ENCODE measurements around the gene KIF13A.
"Not testable (repeated sequence)": the region's sequence is repeated elsewhere in the genome, so short reads cannot be mapped to it uniquely, and the experiment has no call there.

The KIF13A gene

DNA sequence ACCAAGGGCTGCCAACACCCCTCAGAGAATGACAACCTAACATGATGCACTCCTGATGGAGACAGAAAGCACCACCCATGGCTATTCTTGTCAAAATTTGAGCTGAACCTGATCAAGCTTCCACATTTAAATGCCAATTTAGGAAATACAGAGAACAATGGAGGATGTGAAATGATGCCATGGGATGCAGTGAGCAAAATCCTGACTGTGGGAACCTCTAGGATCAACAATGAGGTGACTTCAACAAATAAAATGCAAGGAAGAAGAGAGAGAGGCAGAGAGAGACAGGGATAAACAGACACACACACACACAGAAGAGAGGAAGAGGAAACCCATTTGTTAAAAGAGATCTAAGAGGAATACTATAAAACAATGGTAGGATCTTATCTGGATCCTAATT, 161.1 kb downstream of the KIF13A start:
- Histone ChIP-seq H3K4me1 (ENCODE audit: control insufficient read depth, insufficient read depth, low read length, poor library complexity, severe bottlenecking) (no peaks in the 10 kb centered on the region), H3K36me3 (ENCODE audit: control insufficient read depth, insufficient read depth, low read length) (peaks cover 62% of the 10 kb centered on the region), H3K27ac (ENCODE audit: low read depth, low read length, severe bottlenecking) (peak overlapping the region; percentile 48), H3K9me3 (ENCODE audit: control insufficient read depth, low read length) (no peaks in the 10 kb centered on the region), H3K4me3 (ENCODE audit: extremely low read depth, insufficient read depth, low read length, poor library complexity, severe bottlenecking) (no peak overlapping the region)

DNA sequence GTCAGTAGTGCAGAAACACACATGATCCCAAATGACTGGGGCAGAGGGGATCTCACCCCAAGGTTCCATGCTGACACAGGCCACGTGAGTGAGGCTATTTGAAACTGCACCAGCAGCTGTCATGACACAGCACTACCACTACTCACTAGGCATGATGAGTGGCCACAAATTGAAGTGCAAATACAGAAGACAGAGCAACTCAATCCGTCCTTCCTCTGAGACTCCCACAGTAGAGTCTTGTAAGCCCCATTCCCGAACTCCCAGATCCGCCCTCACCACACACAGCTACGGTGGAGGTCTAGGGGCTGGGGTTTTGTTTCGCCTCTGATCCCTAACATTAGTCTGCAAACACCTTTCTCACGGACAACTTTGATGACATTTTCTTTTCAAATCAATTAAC, 167.4 kb downstream of the KIF13A start:
- H3K4me1 ChIP-seq (ENCODE audit: control insufficient read depth, insufficient read depth, low read length, poor library complexity, severe bottlenecking) = no peaks in the 10 kb centered on the region
- H3K27ac ChIP-seq (ENCODE audit: low read depth, low read length, severe bottlenecking) = no peak overlapping the region
- 82 to 93% methylated on average over 3 of the region's 7 CpGs for WGBS, 2 experiments (ENCODE audit: insufficient coverage in 2 of 2)
- H3K4me3 ChIP-seq (ENCODE audit: extremely low read depth, insufficient read depth, low read length, poor library complexity, severe bottlenecking) = no peak overlapping the region
- peaks cover 18% of the 10 kb centered on the region for H3K36me3 ChIP-seq (ENCODE audit: control insufficient read depth, insufficient read depth, low read length)
- no peaks in the 10 kb centered on the region for H3K9me3 ChIP-seq (ENCODE audit: control insufficient read depth, low read length)

- no peak overlapping the region for H3K4me3 ChIP-seq (ENCODE audit: extremely low read depth, insufficient read depth, low read length, poor library complexity, severe bottlenecking)
- no peak overlapping the region for H3K27ac ChIP-seq (ENCODE audit: low read depth, low read length, severe bottlenecking)
- H3K4me1 ChIP-seq (ENCODE audit: control insufficient read depth, insufficient read depth, low read length, poor library complexity, severe bottlenecking) = no peaks in the 10 kb centered on the region
- H3K36me3 ChIP-seq (ENCODE audit: control insufficient read depth, insufficient read depth, low read length) = peaks cover 25% of the 10 kb centered on the region
- WGBS, 2 experiments (ENCODE audit: insufficient coverage in 2 of 2) = 100% methylated on average over 1 of the region's 1 CpG; no CpG with 5 or more reads in 1 of the 2 experiments
- H3K9me3 ChIP-seq (ENCODE audit: control insufficient read depth, low read length) = no peaks in the 10 kb centered on the region
Observed at GRCh38 chr6:17817763-17818162, 169.7 kb downstream of the KIF13A start.

- Histone ChIP-seq H3K4me1 (ENCODE audit: control insufficient read depth, insufficient read depth, low read length, poor library complexity, severe bottlenecking) (no peaks in the 10 kb centered on the region), H3K36me3 (ENCODE audit: control insufficient read depth, insufficient read depth, low read length) (peaks cover 27% of the 10 kb centered on the region), H3K4me3 (ENCODE audit: extremely low read depth, insufficient read depth, low read length, poor library complexity, severe bottlenecking) (no peak overlapping the region), H3K27ac (ENCODE audit: low read depth, low read length, severe bottlenecking) (no peak overlapping the region), H3K9me3 (ENCODE audit: control insufficient read depth, low read length) (no peaks in the 10 kb centered on the region)
- WGBS, 2 experiments (ENCODE audit: insufficient coverage in 2 of 2) = 88 to 95% methylated on average over 11 of the region's 14 CpGs
Observed at GRCh38 chr6:17816921-17817611, 170.4 kb downstream of the KIF13A start.

DNA sequence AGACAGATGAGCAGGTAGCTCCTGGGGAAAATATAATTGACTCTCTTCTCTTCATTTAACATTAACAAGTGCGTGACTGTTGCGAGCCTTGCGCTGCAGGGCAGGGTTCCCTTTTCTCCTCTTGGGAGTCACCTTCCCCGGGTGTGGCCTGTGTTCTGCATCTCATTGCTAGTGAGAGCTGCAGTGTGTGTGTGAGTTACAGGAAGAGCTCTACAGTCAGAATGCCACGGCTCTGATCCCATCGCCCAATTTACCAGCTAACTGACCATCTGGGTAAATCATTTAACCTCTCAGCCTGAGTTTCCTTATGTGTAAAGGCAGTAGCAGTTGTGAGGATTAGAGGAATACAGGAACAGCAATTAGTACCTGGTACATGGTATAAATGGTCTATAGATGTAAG, 173.9 kb downstream of the KIF13A start:
- no peaks in the 10 kb centered on the region for H3K4me1 ChIP-seq (ENCODE audit: control insufficient read depth, insufficient read depth, low read length, poor library complexity, severe bottlenecking)
- WGBS, 2 experiments (ENCODE audit: insufficient coverage in 2 of 2) = 96 to 100% methylated on average over 3 to 4 of the region's 6 CpGs
- H3K27ac ChIP-seq (ENCODE audit: low read depth, low read length, severe bottlenecking) = no peak overlapping the region
- no peak overlapping the region for H3K4me3 ChIP-seq (ENCODE audit: extremely low read depth, insufficient read depth, low read length, poor library complexity, severe bottlenecking)
- H3K36me3 ChIP-seq (ENCODE audit: control insufficient read depth, insufficient read depth, low read length) = peaks cover 31% of the 10 kb centered on the region
- H3K9me3 ChIP-seq (ENCODE audit: control insufficient read depth, low read length) = no peaks in the 10 kb centered on the region

DNA sequence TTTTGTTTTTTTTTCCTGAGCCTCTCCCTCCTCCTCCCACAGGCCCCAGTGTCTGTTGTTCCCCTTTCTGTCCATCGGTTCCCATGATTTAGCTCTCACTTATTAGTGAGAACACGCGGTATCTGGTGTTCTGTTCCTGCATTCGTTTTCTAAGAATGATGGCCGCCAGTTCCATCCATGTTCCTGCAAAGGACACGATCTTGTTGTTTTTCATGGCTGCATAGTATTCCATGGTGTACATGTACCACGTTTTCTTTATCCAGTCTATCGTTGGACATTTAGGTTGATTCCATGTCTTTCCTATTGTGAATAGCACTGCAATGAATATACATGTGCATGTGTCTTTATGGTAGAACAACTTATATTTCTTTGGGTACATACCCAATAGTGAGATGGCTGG, 175.1 kb downstream of the KIF13A start:
- Histone ChIP-seq H3K9me3 (ENCODE audit: control insufficient read depth, low read length) (peaks cover 4% of the 10 kb centered on the region), H3K36me3 (ENCODE audit: control insufficient read depth, insufficient read depth, low read length) (peaks cover 43% of the 10 kb centered on the region), H3K4me3 (ENCODE audit: extremely low read depth, insufficient read depth, low read length, poor library complexity, severe bottlenecking) (no peak overlapping the region), H3K4me1 (ENCODE audit: control insufficient read depth, insufficient read depth, low read length, poor library complexity, severe bottlenecking) (no peaks in the 10 kb centered on the region), H3K27ac (ENCODE audit: low read depth, low read length, severe bottlenecking) (no peak overlapping the region)
- WGBS, 2 experiments (ENCODE audit: insufficient coverage in 2 of 2) = 90 to 94% methylated on average over 7 to 8 of the region's 8 CpGs

DNA sequence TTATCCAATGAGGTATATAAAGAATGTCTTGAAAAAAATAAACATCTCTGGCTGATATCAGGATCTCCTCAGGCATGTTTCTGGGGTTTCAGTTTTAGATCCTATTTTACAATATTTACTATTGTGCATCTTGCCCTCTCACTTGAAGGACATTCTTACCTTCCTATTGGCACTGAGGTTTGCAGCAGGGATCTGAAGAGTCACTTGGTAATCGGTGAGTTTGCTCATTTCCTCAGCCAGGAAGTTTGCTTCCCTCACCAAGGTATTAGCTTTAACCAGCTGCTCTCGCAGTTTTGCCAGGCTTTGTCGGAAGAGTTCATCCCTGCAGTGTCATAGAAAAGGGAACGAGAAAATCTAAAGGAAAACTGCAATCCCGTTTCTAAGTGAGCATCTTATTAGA, 178.8 kb downstream of the KIF13A start:
- Histone ChIP-seq H3K9me3 (ENCODE audit: control insufficient read depth, low read length) (peaks cover 7% of the 10 kb centered on the region), H3K4me1 (ENCODE audit: control insufficient read depth, insufficient read depth, low read length, poor library complexity, severe bottlenecking) (no peaks in the 10 kb centered on the region), H3K27ac (ENCODE audit: low read depth, low read length, severe bottlenecking) (no peak overlapping the region), H3K36me3 (ENCODE audit: control insufficient read depth, insufficient read depth, low read length) (peaks cover 48% of the 10 kb centered on the region), H3K4me3 (ENCODE audit: extremely low read depth, insufficient read depth, low read length, poor library complexity, severe bottlenecking) (no peak overlapping the region)
- 94% methylated on average over 5 of the region's 5 CpGs for WGBS, 2 experiments (ENCODE audit: insufficient coverage in 2 of 2)

- not testable (repeated sequence) for H3K27ac ChIP-seq (ENCODE audit: low read depth, low read length, severe bottlenecking); H3K4me1 ChIP-seq (ENCODE audit: control insufficient read depth, insufficient read depth, low read length, poor library complexity, severe bottlenecking); H3K4me3 ChIP-seq (ENCODE audit: extremely low read depth, insufficient read depth, low read length, poor library complexity, severe bottlenecking); H3K9me3 ChIP-seq (ENCODE audit: control insufficient read depth, low read length)
- H3K36me3 ChIP-seq (ENCODE audit: control insufficient read depth, insufficient read depth, low read length) = peaks cover 49% of the 10 kb centered on the region
- WGBS, 2 experiments (ENCODE audit: insufficient coverage in 2 of 2) = no CpG with 5 or more reads among the region's 5 CpGs
Observed at GRCh38 chr6:17807431-17807830, 180.0 kb downstream of the KIF13A start.

GRCh38 chr6:17803409-17803808, 184.0 kb downstream of the KIF13A start:
- Histone ChIP-seq H3K9me3 (ENCODE audit: control insufficient read depth, low read length) (peaks cover 7% of the 10 kb centered on the region), H3K27ac (ENCODE audit: low read depth, low read length, severe bottlenecking) (no peak overlapping the region), H3K4me3 (ENCODE audit: extremely low read depth, insufficient read depth, low read length, poor library complexity, severe bottlenecking) (no peak overlapping the region), H3K4me1 (ENCODE audit: control insufficient read depth, insufficient read depth, low read length, poor library complexity, severe bottlenecking) (no peaks in the 10 kb centered on the region), H3K36me3 (ENCODE audit: control insufficient read depth, insufficient read depth, low read length) (peaks cover 70% of the 10 kb centered on the region)
- WGBS, 2 experiments (ENCODE audit: insufficient coverage in 2 of 2) = 100% methylated on average over 2 of the region's 5 CpGs; no CpG with 5 or more reads in 1 of the 2 experiments

GRCh38 chr6:17798477-17799154, 188.8 kb downstream of the KIF13A start:
- Histone ChIP-seq H3K9me3 (ENCODE audit: control insufficient read depth, low read length) (no peaks in the 10 kb centered on the region), H3K4me1 (ENCODE audit: control insufficient read depth, insufficient read depth, low read length, poor library complexity, severe bottlenecking) (no peaks in the 10 kb centered on the region), H3K27ac (ENCODE audit: low read depth, low read length, severe bottlenecking) (no peak overlapping the region), H3K4me3 (ENCODE audit: extremely low read depth, insufficient read depth, low read length, poor library complexity, severe bottlenecking) (no peak overlapping the region), H3K36me3 (ENCODE audit: control insufficient read depth, insufficient read depth, low read length) (peaks cover 70% of the 10 kb centered on the region)
- WGBS, 2 experiments (ENCODE audit: insufficient coverage in 2 of 2) = 89% methylated on average over 1 of the region's 2 CpGs; no CpG with 5 or more reads in 1 of the 2 experiments

GRCh38 chr6:17790489-17790888, 196.9 kb downstream of the KIF13A start:
- Histone ChIP-seq H3K4me1 (ENCODE audit: control insufficient read depth, insufficient read depth, low read length, poor library complexity, severe bottlenecking) (no peaks in the 10 kb centered on the region), H3K9me3 (ENCODE audit: control insufficient read depth, low read length) (no peaks in the 10 kb centered on the region), H3K36me3 (ENCODE audit: control insufficient read depth, insufficient read depth, low read length) (peaks cover 48% of the 10 kb centered on the region), H3K4me3 (ENCODE audit: extremely low read depth, insufficient read depth, low read length, poor library complexity, severe bottlenecking) (no peak overlapping the region), H3K27ac (ENCODE audit: low read depth, low read length, severe bottlenecking) (no peak overlapping the region)

Data from mesodermal cell (in vitro differentiated cells).